Keratinocyte (primary cell): ENCODE results near the gene TPCN2.

ENCODE experiments used
- EZH2 ChIP-seq: IDR thresholded peaks from one replicate; pipeline ENCODE4 v1.6.1; 2012; ENCODE audit warnings: inconsistent platforms, mild to moderate bottlenecking, low read length, moderate library complexity
- TF ChIP-seq, protein P1 (sequence below), 3 experiments: IDR thresholded peaks in 1 of 3; conservative IDR thresholded peaks in 1 of 3; optimal IDR thresholded peaks in 1 of 3; 2 replicates in 2 of 3; 3 replicates in 1 of 3; pipeline versions ENCODE3 to v1.5.1; 2011; ENCODE audit warnings: low read length in 3 of 3, mild to moderate bottlenecking in 3 of 3, moderate library complexity in 2 of 3, control low read depth in 1 of 3, inconsistent platforms in 1 of 3; ENCODE audit not compliant: insufficient read depth in 2 of 3; ENCODE audit errors: extremely low read depth in 1 of 3

DNA sequence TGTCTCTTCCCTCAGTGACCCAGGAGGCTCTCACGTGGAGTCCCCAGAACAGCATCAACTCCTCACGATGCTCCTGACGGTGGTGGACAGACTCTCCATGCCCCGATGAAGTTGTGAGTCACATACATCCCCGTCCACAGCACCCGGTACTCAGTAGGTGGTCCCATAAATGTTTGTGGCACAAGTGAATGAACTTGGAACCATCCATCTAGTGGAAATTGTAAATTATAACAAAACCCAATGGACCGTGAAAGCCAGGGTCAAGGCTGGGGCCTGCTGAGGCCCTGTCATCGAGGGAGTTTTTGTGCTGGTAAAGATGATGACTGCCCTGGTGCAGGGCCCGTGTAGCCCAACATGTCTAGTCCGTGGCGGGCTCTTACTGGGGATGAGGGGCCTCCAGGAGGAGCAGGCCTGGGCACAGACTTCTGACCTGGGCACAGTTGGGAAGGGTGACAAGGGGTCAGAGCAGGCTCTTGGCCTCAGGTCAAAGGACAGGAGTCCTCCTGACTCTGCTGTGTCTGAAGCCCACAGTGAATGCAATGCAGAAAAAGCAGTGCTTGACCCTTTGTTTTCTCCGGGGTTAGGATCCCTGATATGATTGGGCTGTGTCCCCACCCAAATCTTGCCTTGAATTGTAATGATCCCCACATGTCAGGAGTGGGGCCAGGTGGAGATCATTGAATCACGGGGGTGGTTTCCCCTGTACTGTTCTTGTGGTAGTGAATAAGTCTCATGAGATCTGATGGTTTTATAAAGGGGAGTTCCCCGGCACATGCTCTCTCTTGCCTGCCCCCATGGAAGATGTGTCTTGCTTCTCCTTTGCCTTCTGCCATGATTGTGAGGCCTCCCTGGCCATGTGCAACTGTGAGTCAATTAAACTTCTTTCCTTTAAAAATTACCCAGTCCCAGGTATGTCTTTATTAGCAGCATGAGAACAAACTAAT, 87.0 kb downstream of the TPCN2 start:
- no peak for TF ChIP-seq EZH2
- TF ChIP-seq, protein P1, sequence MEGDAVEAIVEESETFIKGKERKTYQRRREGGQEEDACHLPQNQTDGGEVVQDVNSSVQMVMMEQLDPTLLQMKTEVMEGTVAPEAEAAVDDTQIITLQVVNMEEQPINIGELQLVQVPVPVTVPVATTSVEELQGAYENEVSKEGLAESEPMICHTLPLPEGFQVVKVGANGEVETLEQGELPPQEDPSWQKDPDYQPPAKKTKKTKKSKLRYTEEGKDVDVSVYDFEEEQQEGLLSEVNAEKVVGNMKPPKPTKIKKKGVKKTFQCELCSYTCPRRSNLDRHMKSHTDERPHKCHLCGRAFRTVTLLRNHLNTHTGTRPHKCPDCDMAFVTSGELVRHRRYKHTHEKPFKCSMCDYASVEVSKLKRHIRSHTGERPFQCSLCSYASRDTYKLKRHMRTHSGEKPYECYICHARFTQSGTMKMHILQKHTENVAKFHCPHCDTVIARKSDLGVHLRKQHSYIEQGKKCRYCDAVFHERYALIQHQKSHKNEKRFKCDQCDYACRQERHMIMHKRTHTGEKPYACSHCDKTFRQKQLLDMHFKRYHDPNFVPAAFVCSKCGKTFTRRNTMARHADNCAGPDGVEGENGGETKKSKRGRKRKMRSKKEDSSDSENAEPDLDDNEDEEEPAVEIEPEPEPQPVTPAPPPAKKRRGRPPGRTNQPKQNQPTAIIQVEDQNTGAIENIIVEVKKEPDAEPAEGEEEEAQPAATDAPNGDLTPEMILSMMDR (optimal IDR thresholded peaks at IDR 0.05 in 1 of 3, IDR thresholded peaks at IDR 0.05 in 1 of 3, conservative IDR thresholded peaks at IDR 0.05 in 1 of 3; ENCODE audit: extremely low read depth in 1 of 3, insufficient read depth in 2 of 3, low read length in 3 of 3) = no peak
